GM21528 (cell line): ENCODE measurements around the gene LTBR.
A peak's percentile ranks its signal among the peaks of the same experiment; 100 is the strongest.
"Not testable (repeated sequence)": the region's sequence is repeated elsewhere in the genome, so short reads cannot be mapped to it uniquely, and the experiment has no call there.

ENCODE experiments used
- ATAC-seq: cut with Tn5 transposase; IDR thresholded peaks from one replicate; pipeline ENCODE4 v1.9.1; 2021; ENCODE audit warnings: mild to moderate bottlenecking, moderate library complexity; ENCODE audit not compliant: unreplicated experiment, low FRiP score

The LTBR gene

GRCh38 chr12:6383572-6384498, at the start of gene LTBR:
TSS of gene LTBR (plus strand) at chr12:6384162. CDS start at chr12:6384359, 197 bp downstream.
- ATAC-seq: no peak

- ATAC-seq: no peak
Observed at GRCh38 chr12:6334359-6334758, 49.6 kb upstream of the LTBR start.

GRCh38 chr12:6334940-6335450, 49.0 kb upstream of the LTBR start:
- no peak for ATAC-seq

GRCh38 chr12:6335451-6336078, 48.4 kb upstream of the LTBR start:
- ATAC-seq: peak; percentile 51

- ATAC-seq: peak; percentile 3
Observed at GRCh38 chr12:6336079-6336888, 47.7 kb upstream of the LTBR start.

- ATAC-seq: peak; percentile 39
Observed at GRCh38 chr12:6336889-6337853, 46.8 kb upstream of the LTBR start.

GRCh38 chr12:6337958-6338433, 46.0 kb upstream of the LTBR start:
- no peak for ATAC-seq

- ATAC-seq: not testable (repeated sequence)
Observed at GRCh38 chr12:6338536-6338935, 45.4 kb upstream of the LTBR start.

- no peak for ATAC-seq
Observed at GRCh38 chr12:6338955-6339354, 45.0 kb upstream of the LTBR start.

GRCh38 chr12:6340032-6340638, 43.8 kb upstream of the LTBR start:
- no peak for ATAC-seq

- ATAC-seq: no peak
Observed at GRCh38 chr12:6340745-6341416, 43.1 kb upstream of the LTBR start.

GRCh38 chr12:6341417-6342139, 42.4 kb upstream of the LTBR start, which contains the start of gene TNFRSF1A:
TSS of gene TNFRSF1A (minus strand) at chr12:6342076. CDS start at chr12:6341814, 262 bp downstream.
- no peak for ATAC-seq

- no peak for ATAC-seq
Observed at GRCh38 chr12:6342140-6342889, 41.6 kb upstream of the LTBR start.

- ATAC-seq: no peak
Observed at GRCh38 chr12:6343518-6343917, 40.4 kb upstream of the LTBR start.

- ATAC-seq: not testable (repeated sequence)
Observed at GRCh38 chr12:6344101-6344660, 39.8 kb upstream of the LTBR start.

GRCh38 chr12:6345319-6346091, 38.5 kb upstream of the LTBR start:
- ATAC-seq: no peak
